GDM1 (cell line): ENCODE measurements around the gene HCK.
A peak's percentile ranks its signal among the peaks of the same experiment; 100 is the strongest.

ENCODE experiments used
- DNase-seq: peaks from one replicate; lab custom pipeline; 2025; lab: John Stamatoyannopoulos, UW

HCK gene

DNA sequence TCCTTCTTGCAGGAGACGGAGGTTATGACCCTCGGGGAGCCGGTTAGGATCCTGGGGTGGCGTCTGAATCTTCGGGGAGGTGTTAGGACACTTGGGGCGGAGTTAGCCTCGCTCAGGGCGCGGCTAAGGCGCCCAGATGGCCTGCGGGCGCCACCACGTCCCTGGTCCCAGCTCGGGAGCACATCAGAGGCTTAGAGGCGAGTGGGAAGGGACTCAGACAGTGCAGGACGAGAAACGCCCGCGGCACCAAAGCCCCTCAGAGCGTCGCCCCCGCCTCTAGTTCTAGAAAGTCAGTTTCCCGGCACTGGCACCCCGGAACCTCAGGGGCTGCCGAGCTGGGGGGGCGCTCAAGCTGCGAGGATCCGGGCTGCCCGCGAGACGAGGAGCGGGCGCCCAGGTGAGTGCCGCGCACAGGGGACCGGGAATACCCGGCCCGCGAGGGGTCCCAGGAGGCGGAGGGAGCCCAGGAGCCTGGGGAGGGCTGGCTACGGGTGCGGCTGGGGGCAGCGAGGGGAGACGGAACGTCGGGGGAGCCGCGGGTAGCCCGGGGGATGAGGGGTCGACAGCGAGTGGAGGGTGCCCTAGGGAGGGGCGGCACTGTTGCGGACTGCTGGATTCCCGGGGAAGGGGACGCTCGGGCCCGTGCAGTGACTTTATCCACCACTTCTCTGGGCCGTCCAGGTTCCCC, at the start of gene HCK:
Gene HCK, plus strand, starts transcription at position 153 of the 688 bp plus-strand sequence.
- peak; percentile 55 for DNase-seq

DNA sequence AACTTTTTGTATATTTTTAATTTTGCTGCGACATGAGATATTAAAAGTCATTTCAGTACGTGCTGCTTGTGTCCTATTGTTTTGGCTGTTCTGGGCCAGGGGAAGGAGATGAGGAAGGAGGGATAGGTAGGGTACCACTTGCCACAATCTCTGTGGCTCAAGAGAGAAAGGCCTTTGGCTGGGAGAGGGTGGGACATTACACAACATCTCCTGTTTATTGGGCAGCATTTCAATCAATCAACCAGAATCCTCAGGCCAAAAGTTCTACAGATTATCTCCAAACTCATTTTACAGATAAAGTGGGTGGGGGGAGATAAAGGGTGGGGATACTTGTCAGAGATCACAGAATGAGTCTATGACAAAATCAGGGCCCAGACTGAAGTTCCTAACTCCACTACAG, 48.7 kb upstream of the HCK start:
- no peak for DNase-seq

DNA sequence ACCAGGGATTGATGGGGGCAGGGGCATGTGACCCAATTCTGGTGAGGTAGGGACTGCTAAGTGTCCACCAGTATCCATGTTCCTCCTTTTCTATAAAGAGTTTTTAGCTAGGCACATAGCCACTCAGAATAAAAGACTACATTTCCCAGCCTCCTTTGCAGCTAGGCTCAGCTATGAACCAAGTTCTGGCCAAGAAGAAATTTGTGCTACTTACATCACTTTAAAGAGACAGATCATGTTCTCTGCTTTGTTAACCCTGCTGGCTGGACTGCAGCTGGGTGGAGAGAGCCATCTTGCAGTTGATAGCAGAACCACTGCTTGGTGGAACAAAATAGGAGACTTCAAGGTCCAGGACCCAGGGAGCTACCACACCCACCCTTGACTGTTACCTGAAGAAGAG, 47.1 kb upstream of the HCK start:
- DNase-seq = no peak

DNA sequence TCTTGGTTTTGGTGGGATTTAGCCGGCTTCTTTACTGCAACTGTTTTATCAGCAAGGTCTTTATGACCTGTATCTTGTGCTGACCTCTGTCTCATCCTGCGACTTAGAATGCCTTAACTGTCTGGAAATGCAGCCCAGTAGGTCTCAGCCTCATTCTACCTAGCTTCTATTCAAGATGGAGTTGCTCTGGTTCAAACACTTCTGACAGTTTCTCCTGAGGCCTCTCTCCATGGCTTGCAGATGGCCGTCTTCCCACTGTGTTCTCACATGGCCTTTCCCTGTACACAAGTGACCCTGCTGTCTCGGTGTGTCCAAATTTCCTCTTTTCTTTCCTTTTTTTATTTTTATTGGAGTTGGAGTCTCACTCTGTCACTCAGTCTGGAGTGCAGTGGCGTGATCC, 46.0 kb upstream of the HCK start:
- no peak for DNase-seq

DNA sequence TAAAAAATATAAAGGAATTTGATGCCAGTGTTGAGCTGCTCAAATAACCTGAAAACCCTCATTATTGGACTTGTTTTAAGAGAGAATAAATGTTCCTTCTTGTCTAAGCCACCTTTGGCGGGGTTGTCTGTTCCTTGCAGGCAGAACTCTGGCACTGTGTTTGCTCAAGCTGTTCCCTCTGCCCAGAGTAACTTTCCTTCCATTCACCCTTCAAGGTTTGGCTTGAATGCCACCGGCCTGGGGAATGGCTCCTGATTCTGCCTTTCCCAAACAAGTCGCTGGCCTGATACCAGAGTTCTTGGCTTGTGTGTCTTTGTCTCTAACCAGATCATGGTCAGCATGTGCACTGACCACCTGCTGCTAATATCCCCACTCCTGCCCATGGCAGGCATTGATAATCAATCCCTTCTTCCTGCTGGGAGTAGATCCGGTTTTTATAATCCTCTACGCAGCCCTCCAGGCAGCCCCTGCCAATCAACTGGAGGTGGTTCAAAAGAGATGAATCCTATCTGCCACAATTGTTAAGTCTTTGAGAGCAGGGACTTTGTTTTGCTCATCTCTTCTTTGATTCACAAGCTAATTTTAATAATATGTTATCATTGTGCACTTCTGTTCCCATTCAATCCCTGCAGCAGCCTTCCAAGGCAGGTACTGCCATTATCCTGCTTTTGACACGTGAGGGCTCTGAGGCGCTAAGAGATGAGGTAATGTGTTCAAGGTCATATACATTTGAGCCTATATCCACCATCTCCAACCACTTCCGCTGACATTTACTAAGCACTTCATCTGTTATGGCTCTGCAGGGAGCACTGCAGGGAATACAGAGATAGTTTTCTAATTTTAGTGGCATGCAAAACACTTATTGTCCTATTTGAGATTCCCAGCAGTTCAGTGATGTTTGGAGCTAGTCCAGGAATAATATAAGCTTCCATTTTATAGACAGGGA, 44.9 kb upstream of the HCK start:
- DNase-seq = no peak

DNA sequence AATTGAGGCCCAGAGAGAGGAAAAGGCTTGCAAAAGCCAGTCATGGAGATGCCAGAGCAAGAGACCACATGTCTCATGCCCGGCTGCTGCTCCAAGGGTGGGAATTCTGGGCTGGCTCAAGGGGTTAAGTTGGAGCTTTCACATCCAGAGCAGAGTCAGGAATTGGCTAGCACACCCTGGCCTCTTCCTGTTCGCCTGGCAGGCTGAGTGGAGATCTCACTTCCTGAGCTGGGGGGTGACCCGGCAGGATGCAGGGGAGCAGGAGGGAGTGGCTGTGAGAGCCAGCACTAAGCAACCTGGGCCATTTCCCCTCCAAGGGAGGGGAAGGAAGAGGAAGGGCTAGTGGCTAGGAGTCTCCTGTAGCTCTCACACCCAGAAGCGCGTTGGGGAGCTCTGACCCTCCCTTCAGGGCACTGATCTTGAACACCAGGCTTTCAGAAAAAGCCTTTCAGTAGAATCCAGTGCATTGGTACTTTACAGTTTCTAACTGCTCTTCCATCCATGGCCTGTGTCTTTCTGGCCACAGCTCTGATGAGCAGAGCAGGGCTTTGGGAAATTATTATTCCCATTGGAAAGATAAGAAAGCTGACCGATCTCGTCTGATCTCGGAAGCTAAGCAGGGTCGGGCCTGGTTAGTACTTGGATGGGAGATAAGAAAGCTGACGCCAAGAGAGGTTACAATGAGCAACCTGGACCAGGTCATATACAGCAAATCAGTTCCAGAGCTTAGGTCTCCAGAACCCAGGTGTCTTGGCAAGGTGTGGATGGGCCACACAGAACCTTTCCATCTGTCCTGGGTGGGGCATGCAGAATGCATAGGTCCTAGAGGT, 44.0 kb upstream of the HCK start:
- DNase-seq = peak; percentile 73

DNA sequence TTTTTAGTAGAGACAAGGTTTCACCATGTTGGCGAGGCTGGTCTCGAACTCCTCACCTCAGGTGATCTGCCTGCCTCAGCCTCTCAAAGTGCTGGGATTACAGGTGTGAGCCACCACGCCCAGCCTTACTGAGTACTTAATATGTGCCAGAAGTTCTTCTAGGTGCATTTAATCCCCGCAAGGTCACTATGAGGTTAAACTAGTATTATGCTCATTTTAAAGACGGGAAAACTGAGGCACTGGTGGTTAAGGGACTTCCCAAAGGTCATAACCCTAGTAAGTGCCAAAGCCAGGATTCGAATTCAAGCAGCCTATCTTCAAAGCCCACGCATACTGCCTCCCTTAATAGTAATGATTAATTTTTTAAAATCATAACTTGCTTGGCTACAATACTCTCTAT, 42.5 kb upstream of the HCK start:
- DNase-seq = no peak

DNA sequence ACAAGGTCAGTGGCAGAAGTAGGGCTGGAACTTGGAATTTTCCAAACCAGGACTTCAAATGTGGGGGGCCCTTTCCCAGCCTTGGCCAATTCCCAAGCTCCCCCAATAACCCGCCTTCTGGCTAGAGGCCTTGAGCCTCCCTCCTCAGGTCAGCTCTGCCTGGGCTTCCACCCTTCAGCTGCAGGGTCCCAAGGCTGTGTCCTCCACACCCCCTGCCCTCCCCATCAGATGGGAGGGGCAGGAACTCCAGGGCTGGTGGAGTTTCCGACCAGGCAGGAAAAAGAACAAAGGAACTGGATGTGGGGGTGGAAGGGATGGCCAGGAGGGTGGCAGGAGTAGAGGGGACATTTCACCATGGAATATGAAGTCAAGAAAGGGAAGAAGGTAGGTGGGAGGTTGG, 41.9 kb upstream of the HCK start, which contains the start of gene CCM2L:
Gene CCM2L, plus strand, starts transcription at position 338 of the 400 bp plus-strand sequence. Its CDS starts 17 bp downstream, at position 355.
- no peak for DNase-seq

DNA sequence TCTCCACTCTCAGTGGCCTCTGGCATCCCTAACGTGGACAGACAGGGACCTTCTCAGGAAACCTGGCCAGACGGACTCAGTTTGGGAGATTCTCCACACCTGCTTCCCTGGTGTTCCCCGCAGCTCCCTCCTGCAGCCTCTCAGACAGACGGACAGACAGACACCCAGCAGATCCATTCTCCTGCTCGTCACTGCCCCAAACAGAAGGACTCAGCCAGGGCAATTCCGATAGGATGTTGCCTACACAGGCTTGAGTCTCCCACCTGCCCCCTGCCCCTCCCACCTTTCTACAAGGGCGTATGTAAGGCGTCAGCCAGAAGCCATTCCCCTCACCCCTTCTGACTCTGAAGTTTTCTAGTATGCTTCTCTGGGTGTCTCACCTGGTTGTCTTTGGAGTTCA, 41.4 kb upstream of the HCK start:
- DNase-seq = no peak

DNA sequence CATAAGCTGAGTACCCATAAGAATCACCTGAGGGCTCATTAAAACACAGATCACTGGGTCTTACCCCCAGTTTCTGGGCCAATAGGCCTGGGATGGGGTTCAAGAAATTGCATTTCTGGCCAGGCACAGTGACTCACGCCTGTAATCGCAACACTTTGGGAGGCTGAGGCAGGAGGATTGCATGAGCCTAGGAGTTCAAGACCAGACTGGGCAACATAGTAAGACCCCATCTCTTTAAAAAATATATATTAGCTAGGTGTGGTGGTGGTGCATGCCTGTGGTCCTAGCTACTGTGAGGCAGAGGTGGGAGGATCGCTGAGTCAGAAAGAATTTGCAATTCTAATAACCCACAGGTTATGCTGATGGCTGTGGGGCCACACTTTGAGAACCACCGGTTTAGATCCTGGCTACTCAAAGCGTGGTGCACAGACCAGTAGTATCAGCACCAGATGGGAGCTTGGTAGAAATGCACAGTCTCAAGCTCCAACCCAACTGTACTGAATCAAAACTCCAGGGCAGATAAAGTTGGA, 39.8 kb upstream of the HCK start:
- no peak for DNase-seq

DNA sequence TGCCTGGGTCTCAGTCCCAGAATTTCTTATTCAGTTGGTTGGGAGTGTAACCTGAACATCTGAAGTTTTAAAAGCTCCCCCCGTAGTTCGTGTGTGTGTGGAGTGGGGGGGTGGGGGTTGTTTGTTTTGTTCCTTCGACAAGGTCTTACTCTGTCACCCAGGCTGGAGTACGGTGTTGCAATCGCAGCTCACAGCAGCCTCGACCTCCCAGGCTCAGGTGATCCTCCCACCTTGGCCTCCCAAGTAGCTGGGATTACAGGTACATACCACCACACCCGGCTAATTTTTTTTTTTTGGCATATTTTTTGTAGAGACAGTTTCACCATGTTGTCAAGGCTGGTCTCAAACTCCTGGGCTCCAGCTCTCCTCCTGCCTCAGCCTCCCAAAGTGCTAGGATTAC, 38.7 kb upstream of the HCK start:
- no peak for DNase-seq

DNA sequence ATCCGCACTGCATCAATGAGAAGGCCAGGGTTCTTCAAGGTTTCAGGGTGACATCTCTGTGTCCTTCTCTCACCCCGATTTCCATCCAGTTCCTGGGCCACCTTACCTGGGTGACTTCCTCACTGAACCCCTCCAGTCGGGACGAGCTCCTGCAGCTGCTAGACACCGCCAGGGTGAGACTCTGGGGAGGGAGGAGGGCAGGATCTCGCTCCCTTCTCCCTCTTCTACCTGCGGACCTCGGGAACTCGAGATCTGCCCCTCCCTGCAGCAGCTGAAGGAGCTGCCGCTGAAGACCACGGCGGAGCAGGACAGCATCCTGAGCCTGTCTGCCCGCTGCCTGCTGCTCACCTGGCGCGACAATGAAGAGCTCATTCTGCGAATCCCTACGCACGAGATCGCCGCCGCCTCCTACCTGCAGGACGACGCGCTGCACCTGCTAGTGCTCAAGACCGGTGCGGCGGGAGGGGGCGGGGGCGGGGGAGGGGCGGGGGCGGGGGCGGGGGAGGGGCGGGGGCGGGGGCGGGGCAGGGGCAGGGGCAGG, 34.3 kb upstream of the HCK start:
- DNase-seq = no peak

DNA sequence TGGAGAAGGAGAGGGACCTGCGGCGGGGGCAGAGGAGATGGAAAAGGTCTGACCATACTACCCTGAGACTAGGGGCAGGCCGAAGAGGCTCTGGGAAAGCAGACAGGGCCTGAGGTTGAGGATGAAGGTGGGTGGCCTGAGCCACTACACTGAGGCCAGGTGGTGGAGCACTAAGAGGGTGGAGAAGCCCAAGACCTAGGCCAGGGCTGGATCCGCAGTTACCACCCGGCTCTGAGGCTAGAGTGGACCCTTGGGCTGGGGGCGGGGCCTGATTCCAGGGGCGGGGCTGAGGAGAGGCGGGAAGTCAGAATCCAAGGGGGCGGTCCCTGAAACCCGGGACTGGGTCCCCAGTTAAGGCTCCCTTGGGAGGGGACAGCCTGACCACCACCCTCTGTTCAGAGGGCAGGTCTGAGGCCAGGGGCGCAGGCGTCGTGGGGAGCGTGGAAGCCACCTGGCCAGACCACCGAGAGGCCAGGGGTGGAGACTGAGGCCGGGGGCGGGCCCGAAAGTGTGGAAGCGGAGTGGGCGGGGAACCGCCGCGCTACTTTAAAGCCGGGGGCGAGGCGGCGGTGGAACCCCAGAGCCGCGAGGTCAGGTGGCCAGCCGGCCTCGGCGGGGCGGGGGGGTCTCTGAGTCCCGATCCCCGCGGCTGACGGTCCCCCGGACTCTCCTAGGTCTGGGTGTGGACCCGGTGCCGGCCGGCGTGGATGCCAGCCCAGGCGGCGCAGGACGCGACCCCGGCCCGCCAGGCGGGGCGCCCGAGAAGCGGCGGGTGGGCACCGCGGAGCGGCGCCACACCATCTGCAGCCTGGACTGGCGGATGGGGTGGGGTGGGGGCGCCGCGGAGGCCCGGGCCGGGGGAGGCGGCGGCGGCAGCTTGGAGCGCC, 33.5 kb upstream of the HCK start:
- DNase-seq = no peak

DNA sequence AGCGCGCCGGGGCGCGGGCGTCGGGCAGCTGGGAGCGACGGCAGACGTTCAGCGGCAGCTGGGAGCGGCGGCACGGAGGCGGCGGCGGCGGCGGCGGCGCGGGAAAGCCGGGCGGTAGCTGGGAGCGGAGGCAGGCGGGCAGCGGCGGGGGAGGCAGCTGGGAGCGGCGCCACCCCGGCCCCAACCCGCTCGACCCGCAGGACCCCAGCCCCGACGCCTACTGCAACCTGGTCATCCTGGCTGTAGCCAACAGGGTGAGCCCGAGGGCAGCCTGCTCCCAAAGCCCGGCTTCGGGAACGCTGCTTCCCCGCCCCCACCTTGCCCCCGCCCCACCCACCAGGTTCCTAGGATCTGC, 32.9 kb upstream of the HCK start:
- no peak for DNase-seq

DNA sequence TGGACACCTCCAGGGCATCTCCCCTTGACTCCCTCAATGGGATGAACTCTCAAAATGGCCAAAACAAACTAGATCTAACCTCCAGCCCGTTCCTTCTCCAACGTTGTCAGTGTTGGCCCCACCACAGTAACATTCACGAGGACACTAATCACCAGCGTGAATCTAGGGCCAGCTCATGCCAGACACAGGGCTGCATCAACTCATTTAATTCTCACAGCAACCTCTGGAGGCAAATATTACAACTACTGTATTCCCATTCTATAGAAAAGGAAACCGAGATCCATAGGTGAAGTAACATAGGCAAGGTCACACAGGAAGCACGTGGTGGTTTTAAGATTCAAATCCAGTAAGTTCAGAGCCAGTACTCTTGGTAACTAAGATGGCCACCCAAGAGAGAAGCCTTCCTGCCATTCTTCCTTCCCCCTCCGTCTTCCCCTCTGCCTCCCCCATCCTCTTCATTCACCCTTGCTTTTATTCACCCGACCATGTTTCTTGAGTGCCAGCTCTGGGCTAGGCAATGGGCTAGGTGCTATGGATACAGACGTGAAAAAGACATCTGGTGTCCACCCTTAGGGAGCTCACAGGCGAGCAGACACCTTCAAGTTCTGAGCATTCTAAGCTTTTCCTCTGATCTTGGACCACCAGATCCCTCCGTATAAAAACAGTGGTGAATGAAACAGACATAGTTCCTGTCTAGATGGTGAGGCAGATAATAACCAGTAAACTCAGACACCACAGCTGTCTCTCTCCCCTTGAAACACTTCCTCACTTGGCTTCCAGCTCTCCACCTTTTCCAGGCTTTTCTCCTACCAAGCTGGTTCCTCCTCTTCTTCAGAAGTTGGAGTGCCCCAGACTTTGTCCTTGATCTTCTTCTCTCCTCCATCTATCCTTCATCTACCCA, 32.2 kb upstream of the HCK start:
- no peak for DNase-seq

DNA sequence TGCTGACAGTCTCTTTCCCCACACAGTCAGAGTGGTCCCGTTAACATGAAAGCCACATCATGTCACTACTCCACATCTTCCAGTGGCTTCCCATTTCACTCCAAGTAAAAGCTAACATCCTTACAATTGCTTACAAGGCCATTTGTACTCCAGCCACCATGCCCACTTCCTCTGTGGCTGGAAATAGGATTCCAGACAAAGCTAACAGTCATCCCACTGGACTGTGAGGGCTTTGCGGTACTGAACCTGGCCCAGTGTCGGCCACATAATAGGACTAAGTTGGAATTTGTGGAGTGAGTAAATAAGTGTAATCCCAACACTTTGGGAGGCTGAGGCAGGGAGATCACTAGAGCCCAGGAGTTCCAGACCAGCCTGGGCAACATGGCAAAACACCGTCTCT, 31.0 kb upstream of the HCK start:
- DNase-seq = no peak

DNA sequence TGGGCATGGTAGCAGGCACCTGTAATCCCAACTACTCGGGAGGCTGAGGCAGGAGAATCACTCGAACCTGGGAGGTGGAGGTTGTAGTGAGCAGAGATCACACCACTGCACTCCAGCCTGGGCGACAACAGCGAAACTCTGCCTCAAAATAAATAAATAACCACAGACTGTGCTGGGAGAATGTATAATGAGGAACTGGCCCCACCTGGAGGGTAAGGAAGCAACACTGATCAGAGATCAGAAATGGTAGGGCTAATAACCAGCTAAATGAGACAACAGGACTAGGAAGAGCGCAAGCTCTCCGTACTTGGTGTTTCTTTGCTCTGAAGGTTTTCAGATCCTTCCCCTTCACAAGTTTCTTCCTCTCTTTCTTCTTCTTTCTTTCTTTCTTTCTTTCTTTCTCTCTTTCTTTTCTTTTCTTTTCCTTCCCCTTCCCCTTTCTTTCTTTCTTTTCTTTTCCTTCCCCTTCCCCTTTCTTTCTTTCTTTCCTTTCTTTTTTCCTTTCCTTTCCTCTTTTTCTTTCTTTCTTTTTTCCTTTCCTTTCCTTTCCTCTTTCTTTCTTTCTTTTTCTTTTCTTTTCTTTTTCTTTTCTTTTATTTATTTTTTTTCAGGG, 27.3 kb upstream of the HCK start:
- DNase-seq = no peak

DNA sequence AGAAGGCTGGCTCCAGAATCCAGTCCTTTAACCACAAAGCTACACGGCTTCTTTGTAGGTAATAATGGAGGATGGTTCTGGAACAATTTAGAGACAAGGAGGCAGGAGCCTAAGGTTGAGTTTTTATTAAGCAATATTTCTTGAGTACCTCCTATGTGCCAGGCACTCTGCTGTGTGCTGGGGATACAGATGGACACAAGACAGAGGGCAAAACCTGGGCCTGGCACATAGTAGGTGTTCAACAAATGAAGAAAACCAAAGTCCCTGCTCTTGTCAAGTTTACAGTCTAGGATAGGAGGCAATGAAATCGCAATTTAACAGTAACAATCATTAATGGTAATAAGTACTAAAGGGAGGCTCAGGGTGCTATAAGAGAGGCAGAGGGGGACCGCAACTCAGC, 24.4 kb upstream of the HCK start:
- no peak for DNase-seq

DNA sequence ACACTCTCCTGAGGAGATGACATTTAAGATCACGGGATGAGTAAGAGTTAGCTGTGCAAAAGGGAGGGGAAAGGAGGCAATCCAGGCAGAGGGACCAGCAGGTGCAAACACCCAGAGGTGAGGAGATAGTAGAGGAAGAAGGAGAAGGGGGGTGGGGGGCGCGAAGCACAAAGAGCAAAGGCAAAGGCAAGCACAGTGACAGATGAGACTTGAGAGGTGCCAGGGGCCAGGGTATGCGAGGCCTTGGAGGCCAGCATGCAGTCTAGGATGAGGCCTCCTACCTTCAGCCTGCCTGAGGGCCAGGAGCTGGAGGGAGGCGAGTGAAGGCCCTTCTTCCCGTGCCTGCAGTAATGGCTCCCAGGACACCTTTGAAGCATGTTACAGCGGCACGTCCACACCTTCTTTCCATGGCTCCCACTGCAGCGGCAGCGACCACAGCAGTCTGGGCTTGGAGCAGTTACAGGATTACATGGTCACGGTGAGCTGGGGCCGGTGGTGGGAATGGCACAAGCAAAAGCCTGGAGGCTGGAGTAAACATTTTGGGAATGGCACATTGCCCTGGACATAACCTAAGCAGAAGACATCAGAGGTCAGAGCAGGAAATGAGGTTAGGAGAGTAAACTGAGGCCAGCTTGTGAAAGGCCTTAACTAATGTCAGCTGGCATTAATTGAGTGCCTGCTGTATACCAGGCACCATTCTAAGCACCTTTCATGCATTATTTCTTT, 23.2 kb upstream of the HCK start:
- DNase-seq = no peak
